MCF 10A (cell line): ENCODE results near the gene RASEF. TPM values are rescaled to one million over a fixed set of nuclear protein-coding genes. Genes with fewer than 3 reads are reported as not detected.

Source experiments
- BruUV-seq: library from RNA; stranded (reverse); fragments of 400-500 nt; replicated peaks from 2 replicates; lab custom pipeline; 2021; lab: Mats Ljungman, UMichigan
- CTCF ChIA-PET: fragments of 300-600 bp; sonication (Branson Sonifier 250); formaldehyde crosslinking; extraction: SDS; loops from one replicate; lab custom pipeline; 2021; ENCODE audit warnings: antibody characterized with exemption, inconsistent platforms; lab: Yijun Ruan, JAX
- POLR2A ChIA-PET: fragments of 300-600, 350-650 bp; sonication (Branson Sonifier 250); formaldehyde crosslinking; extraction: SDS; loops from one replicate; lab custom pipeline; 2020; ENCODE audit warnings: antibody characterized with exemption, inconsistent platforms; lab: Yijun Ruan, JAX
- DNase-seq: peaks from one replicate; pipeline ENCODE4 v3.0.0-alpha.2; 2018; ENCODE audit not compliant: unreplicated experiment
- H3K27ac Mint-ChIP-seq: one replicate; pipeline ENCODE4 v1.8.0; 2022; ENCODE audit warnings: mild to moderate bottlenecking, low read depth, mixed read lengths; ENCODE audit not compliant: unreplicated experiment
- H3K27me3 Mint-ChIP-seq: one replicate; pipeline ENCODE4 v1.8.0; 2022; ENCODE audit warnings: mixed read lengths; ENCODE audit not compliant: insufficient read depth, unreplicated experiment
- H3K36me3 Mint-ChIP-seq: one replicate; pipeline ENCODE4 v1.8.0; 2022; ENCODE audit warnings: mild to moderate bottlenecking, moderate library complexity, mixed read lengths; ENCODE audit not compliant: insufficient read depth, unreplicated experiment
- H3K4me1 Mint-ChIP-seq: one replicate; pipeline ENCODE4 v1.8.0; 2022; ENCODE audit warnings: mixed read lengths; ENCODE audit not compliant: insufficient read depth, unreplicated experiment
- H3K4me3 Mint-ChIP-seq: one replicate; pipeline ENCODE4 v1.8.0; 2022; ENCODE audit warnings: mild to moderate bottlenecking, moderate library complexity, mixed read lengths; ENCODE audit not compliant: unreplicated experiment
- H3K9me3 Mint-ChIP-seq: one replicate; pipeline ENCODE4 v1.8.0; 2022; ENCODE audit warnings: mixed read lengths; ENCODE audit not compliant: unreplicated experiment
- CTCF ChIP-seq: fragments of 200-600 bp; IDR thresholded peaks from one replicate; pipeline ENCODE4 v1.8.0; 2022; ENCODE audit warnings: antibody characterized with exemption, mild to moderate bottlenecking; ENCODE audit not compliant: unreplicated experiment
- intact Hi-C: fragments of 100-400 bp; cut with micrococcal nuclease; formaldehyde crosslinking; loops from 2 replicates; pipeline ENCODE4 v1.14.1; 2022
- total RNA-seq: library from RNA; stranded (reverse); gene quantifications from 2 replicates; pipeline ENCODE4 v1.2.3, GENCODE V29; 2022

Gene RASEF
- total RNA-seq, 1 experiment from 2014 or later, result 7.5 TPM

- no peak overlapping the region for H3K4me3 Mint-ChIP-seq
- CTCF ChIA-PET, result no interaction called here
- H3K27me3 Mint-ChIP-seq, result no peaks in the 10 kb centered on the region
These were observed 19.3 kb downstream of the RASEF start for GRCh38 chr9:83043597-83043996.

GRCh38 chr9:83041771-83042170, 21.2 kb downstream of the RASEF start:
- no peak overlapping the region for H3K4me3 Mint-ChIP-seq
- intact Hi-C loops, result no loop called here
- no peak for TF ChIP-seq CTCF
- peaks cover 15% of the 10 kb centered on the region for H3K4me1 Mint-ChIP-seq
- H3K27me3 Mint-ChIP-seq, result no peaks in the 10 kb centered on the region
- no peaks in the 10 kb centered on the region for H3K9me3 Mint-ChIP-seq
- DNase-seq, result no peak
- POLR2A ChIA-PET, result interaction anchor here (0.8 to 2.4 kb wide), 2 partner anchors 16 to 19 kb away, joined by 3 to 7 read pairs; no protein-coding TSS in a partner anchor
- H3K27ac Mint-ChIP-seq, result peak overlapping the region; percentile 16
- CTCF ChIA-PET, result no interaction called here
- H3K36me3 Mint-ChIP-seq, result no peaks in the 10 kb centered on the region
- BruUV-seq, result no TSS peak

More at GRCh38 chr9:83043597-83043996, 19.3 kb downstream of the RASEF start:
- H3K36me3 Mint-ChIP-seq, result no peaks in the 10 kb centered on the region
- BruUV-seq, result no TSS peak
- intact Hi-C loops, result no loop called here
- POLR2A ChIA-PET, result interaction anchor here (0.9 to 2.4 kb wide), 3 partner anchors 14 to 18 kb away, joined by 3 to 7 read pairs (median 7); no protein-coding TSS in a partner anchor
- no peak overlapping the region for H3K27ac Mint-ChIP-seq
- TF ChIP-seq CTCF, result no peak
- DNase-seq, result no peak
- H3K9me3 Mint-ChIP-seq, result no peaks in the 10 kb centered on the region
- peaks cover 21% of the 10 kb centered on the region for H3K4me1 Mint-ChIP-seq

- peaks cover 21% of the 10 kb centered on the region for H3K4me1 Mint-ChIP-seq
- ChIA-PET CTCF (no interaction called here), POLR2A (interaction anchor here (1.6 kb wide), 1 partner anchor 23 kb away, joined by 9 read pairs; no protein-coding TSS in a partner anchor)
- TF ChIP-seq CTCF, result no peak
- H3K9me3 Mint-ChIP-seq, result no peaks in the 10 kb centered on the region
- H3K27ac Mint-ChIP-seq, result no peak overlapping the region
- DNase-seq, result no peak
- no peak overlapping the region for H3K4me3 Mint-ChIP-seq
- H3K36me3 Mint-ChIP-seq, result no peaks in the 10 kb centered on the region
- intact Hi-C loops, result no loop called here
- H3K27me3 Mint-ChIP-seq, result no peaks in the 10 kb centered on the region
- no TSS peak for BruUV-seq
These were observed 23.6 kb downstream of the RASEF start for GRCh38 chr9:83039303-83039702.

- no peak for TF ChIP-seq CTCF
- H3K4me3 Mint-ChIP-seq, result no peak overlapping the region
- no peak overlapping the region for H3K27ac Mint-ChIP-seq
- POLR2A ChIA-PET, result interaction anchor here (0.6 to 1.4 kb wide), 4 partner anchors 9 to 27 kb away, joined by 3 read pairs; partner anchors contain the start of gene RASEF
- intact Hi-C loops, result no loop called here
- H3K27me3 Mint-ChIP-seq, result no peaks in the 10 kb centered on the region
- no peak for DNase-seq
- peaks cover 35% of the 10 kb centered on the region for H3K4me1 Mint-ChIP-seq
- CTCF ChIA-PET, result interaction anchor here (0.6 kb wide), 1 partner anchor 581 kb away, joined by 3 read pairs; no protein-coding TSS in a partner anchor
- peaks cover under 1% of the 10 kb centered on the region for H3K9me3 Mint-ChIP-seq
- no TSS peak for BruUV-seq
- H3K36me3 Mint-ChIP-seq, result no peaks in the 10 kb centered on the region
These were observed 26.9 kb downstream of the RASEF start for GRCh38 chr9:83036043-83036442.
